Neuronal stem cell (in vitro differentiated cells): Measurements from ENCODE around the gene WDR35.

ENCODE experiments used
- DNase-seq: peaks from one replicate; pipeline ENCODE4 v3.0.0-alpha.2; 2013; ENCODE audit warnings: low spot score
- H2AFZ ChIP-seq: one replicate; pipeline ENCODE4 v1.6.1; 2013; ENCODE audit warnings: mild to moderate bottlenecking, low read length, inconsistent platforms
- H2AK5ac ChIP-seq: 2 replicates; pipeline ENCODE4 v1.6.1; 2013; ENCODE audit warnings: low read depth, mild to moderate bottlenecking, inconsistent platforms, low read length, moderate library complexity, mixed read lengths
- H2BK120ac ChIP-seq: 2 replicates; pipeline ENCODE4 v1.6.1; 2013; ENCODE audit warnings: low read depth, mild to moderate bottlenecking, inconsistent platforms, low read length, moderate library complexity, mixed read lengths
- H2BK12ac ChIP-seq: one replicate; pipeline ENCODE4 v1.6.1; 2013; ENCODE audit warnings: low read length, inconsistent platforms
- H2BK15ac ChIP-seq: 2 replicates; pipeline ENCODE4 v1.6.1; 2013; ENCODE audit warnings: mild to moderate bottlenecking, low read length, inconsistent platforms, mixed read lengths
- H2BK5ac ChIP-seq: one replicate; pipeline ENCODE4 v1.6.1; 2013; ENCODE audit warnings: inconsistent platforms, mild to moderate bottlenecking, low read length, moderate library complexity
- H3K14ac ChIP-seq: one replicate; pipeline ENCODE4 v1.6.1; 2013; ENCODE audit warnings: low read length, inconsistent platforms
- H3K18ac ChIP-seq: 2 replicates; pipeline ENCODE4 v1.6.1; 2013; ENCODE audit warnings: low read length, inconsistent platforms
- H3K23ac ChIP-seq: 2 replicates; pipeline ENCODE4 v1.6.1; 2013; ENCODE audit warnings: low read depth, mild to moderate bottlenecking, mixed read lengths, low read length, inconsistent platforms; ENCODE audit not compliant: poor library complexity
- H3K27ac ChIP-seq: replicated peaks from 3 replicates; pipeline ENCODE4 v1.5.1; 2013; ENCODE audit warnings: low read length, inconsistent platforms
- H3K27me3 ChIP-seq, 3 experiments: 2 replicates each; pipeline ENCODE4 v1.6.1; 2013; ENCODE audit warnings: low read length in 3 of 3, mild to moderate bottlenecking in 2 of 3, inconsistent platforms in 1 of 3, low read depth in 1 of 3, mixed read lengths in 1 of 3, moderate library complexity in 1 of 3; ENCODE audit not compliant: control insufficient read depth in 3 of 3, insufficient read depth in 3 of 3
- H3K36me3 ChIP-seq, 2 donors: replicated peaks in 1 of 2; 2 replicates each; pipeline ENCODE4 v1.6.1; 2013; ENCODE audit warnings: low read length in 2 of 2; ENCODE audit not compliant: control insufficient read depth in 2 of 2, insufficient read depth in 2 of 2
- H3K4ac ChIP-seq: 2 replicates; pipeline ENCODE4 v1.6.1; 2013; ENCODE audit warnings: inconsistent platforms, mild to moderate bottlenecking, low read length, moderate library complexity
- H3K4me1 ChIP-seq, 2 donors: 1 replicate in 1 of 2; 2 replicates in 1 of 2; pipeline ENCODE4 v1.6.1; 2013; ENCODE audit warnings: low read length in 2 of 2, low read depth in 1 of 2; ENCODE audit not compliant: control insufficient read depth in 2 of 2, insufficient read depth in 1 of 2
- H3K4me2 ChIP-seq: one replicate; pipeline ENCODE4 v1.6.1; 2013; ENCODE audit warnings: mild to moderate bottlenecking, low read length, inconsistent platforms; ENCODE audit not compliant: insufficient read depth, poor library complexity, severe bottlenecking
- H3K4me3 ChIP-seq, 2 donors: 2 replicates each; pipeline ENCODE4 v1.5.1; 2013; ENCODE audit warnings: low read length in 2 of 2, mild to moderate bottlenecking in 2 of 2, inconsistent platforms in 1 of 2, moderate library complexity in 1 of 2
- H3K79me1 ChIP-seq: one replicate; pipeline ENCODE4 v1.6.1; 2013; ENCODE audit warnings: low read depth, mild to moderate bottlenecking, inconsistent platforms, low read length, moderate library complexity
- H3K9ac ChIP-seq: one replicate; pipeline ENCODE4 v1.6.1; 2013; ENCODE audit warnings: mild to moderate bottlenecking, low read depth, low read length, inconsistent platforms; ENCODE audit not compliant: poor library complexity
- H3K9me3 ChIP-seq, 2 donors: replicated peaks in 1 of 2; 2 replicates each; pipeline versions ENCODE3 to v1.6.1; 2013; ENCODE audit warnings: low read length in 2 of 2, mild to moderate bottlenecking in 2 of 2, inconsistent platforms in 1 of 2, low read depth in 1 of 2, mixed read lengths in 1 of 2, moderate library complexity in 1 of 2; ENCODE audit not compliant: control insufficient read depth in 2 of 2, insufficient read depth in 1 of 2
- H4K8ac ChIP-seq: one replicate; pipeline ENCODE4 v1.6.1; 2013; ENCODE audit warnings: low read depth, mild to moderate bottlenecking, inconsistent platforms, low read length, moderate library complexity
- H4K91ac ChIP-seq: one replicate; pipeline ENCODE4 v1.6.1; 2013; ENCODE audit warnings: low read length, low read depth, mild to moderate bottlenecking, inconsistent platforms; ENCODE audit not compliant: poor library complexity
- WGBS, 2 donors: extraction: QIAGEN DNeasy Blood & Tissue Kit; methylation state at CpG; one replicate each; pipeline ENCODE4 v1.1.7; 2013; ENCODE audit warnings: missing lambda C conversion rate in 2 of 2, mixed read lengths in 1 of 2; ENCODE audit not compliant: insufficient read length in 2 of 2, insufficient replicate concordance in 1 of 2; ENCODE audit errors: extremely low coverage in 2 of 2; 5-methylcytosine and 5-hydroxymethylcytosine counted together

Gene WDR35

DNA sequence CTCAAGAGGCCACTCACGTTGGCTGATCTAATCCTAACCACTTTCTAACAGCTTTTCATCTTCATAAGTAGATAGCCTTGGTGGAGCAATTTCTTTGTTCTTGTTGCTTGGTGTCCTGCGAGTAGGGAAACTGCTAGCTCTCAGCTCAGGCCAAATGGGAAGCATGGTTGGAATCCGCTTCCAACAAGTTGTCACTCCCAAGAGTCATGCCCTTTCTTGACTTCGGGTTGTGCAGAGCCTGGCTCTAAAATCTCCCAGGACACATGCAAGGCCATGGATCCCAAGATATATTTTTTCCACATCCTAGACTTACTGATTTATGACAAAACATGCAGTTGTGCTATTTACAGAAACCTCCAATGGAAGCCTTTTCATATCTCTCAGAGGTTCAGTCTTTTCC lies 29.8 kb upstream of the WDR35 start:
- no peak for DNase-seq
- no peak overlapping the region for H2BK5ac ChIP-seq
- H3K4me3 ChIP-seq: no peak overlapping the region
- no peaks in the 10 kb centered on the region for H3K36me3 ChIP-seq
- peaks cover 0 to 2% (median 0%) of the 10 kb centered on the region in 3 experiments for H3K27me3 ChIP-seq
- WGBS, 2 donors: no CpG with 5 or more reads among the region's 4 CpGs
- no peak overlapping the region for H3K18ac ChIP-seq
- H3K4me1 ChIP-seq: no peaks in the 10 kb centered on the region
- no peak overlapping the region for H3K14ac ChIP-seq
- no peak overlapping the region for H3K4me2 ChIP-seq
- no peak overlapping the region for H2BK120ac ChIP-seq
- no peak overlapping the region for H2BK12ac ChIP-seq
- H2BK15ac ChIP-seq: no peak overlapping the region
- no peak overlapping the region for H2AK5ac ChIP-seq
- no peak overlapping the region for H2AFZ ChIP-seq
- no peaks in the 10 kb centered on the region for H3K79me1 ChIP-seq
- no peak overlapping the region for H3K9ac ChIP-seq
- H4K8ac ChIP-seq: no peak overlapping the region
- no peak overlapping the region for H3K23ac ChIP-seq
- no peak overlapping the region for H3K27ac ChIP-seq
- no peak overlapping the region for H4K91ac ChIP-seq
- H3K9me3 ChIP-seq: peaks cover 2 to 16% of the 10 kb centered on the region in 2 donors
- no peak overlapping the region for H3K4ac ChIP-seq

DNA sequence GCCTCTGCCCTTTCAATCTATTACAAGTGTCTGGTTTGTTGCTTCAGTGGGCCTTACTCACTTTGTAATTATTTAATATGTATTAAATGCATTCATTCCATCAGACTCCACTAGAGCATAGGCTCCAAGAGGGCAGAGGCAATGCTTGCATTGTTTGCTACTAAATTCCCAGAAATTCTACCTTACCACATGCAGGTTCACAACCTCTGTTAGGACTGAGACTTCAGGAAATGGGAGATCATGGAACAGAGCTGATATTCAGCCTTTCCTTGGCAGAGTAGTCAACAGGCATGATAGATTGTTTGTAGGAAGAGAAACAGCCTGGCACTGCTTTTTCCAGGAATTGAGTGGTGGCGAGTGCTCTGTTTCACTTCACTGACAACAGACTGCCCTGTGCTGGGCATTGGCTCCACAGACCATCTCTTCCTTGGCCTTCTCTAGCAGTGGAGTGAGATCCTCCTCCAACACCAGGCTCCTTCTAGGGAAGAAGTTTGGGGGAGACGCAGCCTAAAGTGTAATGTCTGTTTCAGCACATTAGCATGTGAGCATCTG lies 28.8 kb upstream of the WDR35 start:
- Histone ChIP-seq H3K4me1 (peaks cover 0 to 2% of the 10 kb centered on the region in 2 donors), H4K91ac (no peak overlapping the region), H3K4me2 (no peak overlapping the region), H2BK12ac (no peak overlapping the region), H3K18ac (no peak overlapping the region), H3K36me3 (no peaks in the 10 kb centered on the region), H3K27ac (no peak overlapping the region), H3K9me3 (peaks cover 2 to 21% of the 10 kb centered on the region in 2 donors), H3K4me3 (no peak overlapping the region), H2BK5ac (no peak overlapping the region), H3K79me1 (no peaks in the 10 kb centered on the region), H3K27me3 (peaks cover 0 to 6% (median 2%) of the 10 kb centered on the region in 3 experiments), H2AK5ac (no peak overlapping the region), H3K4ac (no peak overlapping the region), H3K9ac (no peak overlapping the region), H4K8ac (no peak overlapping the region), H2AFZ (no peak overlapping the region), H3K14ac (no peak overlapping the region), H2BK15ac (no peak overlapping the region), H2BK120ac (no peak overlapping the region), H3K23ac (no peak overlapping the region)
- no peak for DNase-seq
- no CpG with 5 or more reads among the region's 2 CpGs for WGBS, 2 donors

DNA sequence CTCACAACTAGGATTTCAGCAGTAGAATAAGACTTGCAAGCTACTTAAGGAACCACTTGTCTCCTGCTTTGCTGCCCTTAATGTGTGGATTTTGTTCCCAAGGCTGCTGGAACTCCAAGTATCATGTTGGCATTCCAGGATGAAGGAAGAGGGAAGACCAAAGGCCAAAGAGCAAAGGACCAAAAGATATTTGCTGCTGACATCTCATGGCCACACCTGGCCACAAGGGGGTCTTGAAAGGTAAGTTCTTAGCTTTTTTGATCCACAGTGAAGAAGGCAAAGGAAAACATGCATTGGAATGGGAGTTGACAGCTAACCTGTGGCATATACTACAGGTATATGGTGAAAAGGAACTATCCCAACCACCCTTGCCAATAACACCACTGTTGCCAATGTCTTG lies 26.4 kb upstream of the WDR35 start:
- Histone ChIP-seq H2BK120ac (no peak overlapping the region), H3K23ac (no peak overlapping the region), H2BK5ac (no peak overlapping the region), H3K4me1 (peaks cover 4 to 6% of the 10 kb centered on the region in 2 donors), H3K4me2 (no peak overlapping the region), H2AFZ (no peak overlapping the region), H3K27me3 (peaks cover 2 to 24% (median 8%) of the 10 kb centered on the region in 3 experiments), H3K4ac (no peak overlapping the region), H2BK12ac (no peak overlapping the region), H3K27ac (no peak overlapping the region), H3K18ac (no peak overlapping the region), H3K36me3 (no peaks in the 10 kb centered on the region), H4K91ac (no peak overlapping the region), H3K4me3 (no peak overlapping the region), H4K8ac (no peak overlapping the region), H3K14ac (no peak overlapping the region), H2AK5ac (no peak overlapping the region), H3K9ac (no peak overlapping the region), H3K9me3 (peaks cover 2 to 14% of the 10 kb centered on the region in 2 donors), H3K79me1 (no peaks in the 10 kb centered on the region), H2BK15ac (no peak overlapping the region)
- no peak for DNase-seq

DNA sequence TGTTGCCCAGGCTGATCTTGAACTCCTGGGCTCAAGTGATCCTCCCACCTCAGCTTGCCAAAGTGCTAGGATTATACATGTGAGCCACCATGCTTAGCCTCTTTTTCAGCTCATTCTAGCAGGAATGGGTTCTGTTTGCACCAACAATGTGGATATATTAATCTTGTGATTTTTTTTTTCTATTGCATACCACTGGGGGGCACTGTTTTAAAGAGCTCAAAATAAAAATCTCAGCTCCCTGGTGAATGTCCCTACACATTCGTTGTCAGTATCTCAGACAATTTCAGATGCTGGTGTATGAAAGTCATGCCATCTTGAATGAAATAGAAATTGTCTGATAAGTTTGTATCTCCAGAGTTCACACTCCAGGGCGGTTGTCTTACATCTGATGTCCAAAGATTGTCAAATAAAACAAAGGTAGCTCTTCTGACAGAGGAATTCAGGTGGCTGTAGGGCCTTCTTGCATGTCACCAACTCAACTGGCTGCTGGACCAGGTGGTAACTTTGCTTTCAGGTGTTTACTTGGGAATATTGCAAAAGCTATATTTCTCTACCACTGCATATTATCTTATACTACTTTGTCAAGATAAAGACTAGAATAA lies 25.7 kb upstream of the WDR35 start:
- H2BK15ac ChIP-seq: no peak overlapping the region
- no CpG with 5 or more reads among the region's 2 CpGs for WGBS, 2 donors

More for the DNA sequence above, 25.7 kb upstream of the WDR35 start:
- Histone ChIP-seq H3K27ac (no peak overlapping the region), H3K4me2 (no peak overlapping the region), H2BK120ac (no peak overlapping the region), H3K4ac (no peak overlapping the region), H3K4me1 (peaks cover 4 to 6% of the 10 kb centered on the region in 2 donors), H3K9me3 (peaks cover 2 to 7% of the 10 kb centered on the region in 2 donors), H3K14ac (no peak overlapping the region), H4K91ac (no peak overlapping the region), H4K8ac (no peak overlapping the region), H3K36me3 (no peaks in the 10 kb centered on the region), H2BK12ac (no peak overlapping the region), H3K23ac (no peak overlapping the region), H3K18ac (no peak overlapping the region), H2AFZ (no peak overlapping the region), H3K27me3 (peaks cover 2 to 28% (median 13%) of the 10 kb centered on the region in 3 experiments), H3K79me1 (no peaks in the 10 kb centered on the region), H3K4me3 (no peak overlapping the region), H3K9ac (no peak overlapping the region), H2AK5ac (no peak overlapping the region), H2BK5ac (no peak overlapping the region)
- DNase-seq: peak; percentile 30
